Sigmoid colon (tissue), 4 donors: ENCODE data around the gene MAGEA4.

Experiments
- POLR2A ChIP-seq, 2 donors: fragments of 450-650 bp; IDR thresholded peaks; one replicate each; pipeline ENCODE4 v1.6.1; 2016; ENCODE audit warnings: antibody characterized with exemption in 2 of 2, mild to moderate bottlenecking in 2 of 2, moderate library complexity in 2 of 2
- POLR2AphosphoS5 ChIP-seq, 4 donors: sonication (generic); formaldehyde crosslinking; IDR thresholded peaks; one replicate each; pipeline ENCODE4 v1.6.1; 2017; ENCODE audit warnings: antibody characterized with exemption in 4 of 4

- TF ChIP-seq POLR2A (IDR thresholded peaks at IDR 0.05) (no peak), POLR2AphosphoS5 (IDR thresholded peaks at IDR 0.05) (no peak)
Observed at GRCh38 chrX:151962034-151962433, 49.3 kb downstream of the MAGEA4 start.
